ENCODE data around the gene PRAMEF1. TPM values are rescaled to one million over a fixed set of nuclear protein-coding genes. Genes with fewer than 3 reads are reported as not detected.

The PRAMEF1 gene
- total and polyA plus RNA-seq, 2 of the 4 experiments (the other 2 are of a cell fraction), result not detected

DNA sequence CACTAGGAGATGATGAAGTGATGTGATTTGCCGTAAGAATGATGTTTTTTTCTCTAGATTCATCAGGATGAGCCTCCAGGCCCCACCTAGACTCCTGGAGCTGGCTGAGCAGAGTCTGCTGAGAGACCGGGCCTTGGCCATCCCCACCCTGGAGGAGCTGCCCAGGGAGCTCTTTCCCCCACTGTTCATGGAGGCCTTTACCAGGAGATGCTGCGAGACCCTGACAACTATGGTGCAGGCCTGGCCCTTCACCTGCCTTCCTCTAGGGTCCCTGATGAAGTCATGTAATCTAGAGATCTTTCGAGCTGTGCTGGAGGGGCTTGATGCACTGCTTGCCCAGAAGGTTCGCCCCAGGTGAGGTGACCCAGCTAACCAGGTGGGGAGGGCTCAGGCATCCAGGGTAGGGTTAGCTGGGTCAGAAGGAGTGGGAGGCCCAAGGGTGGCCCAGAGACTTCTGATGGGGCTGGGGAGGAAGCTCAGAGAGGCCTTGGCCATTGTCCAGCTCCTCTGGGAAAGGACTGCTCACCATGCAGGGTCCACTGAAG, 16.3 kb upstream of the PRAMEF1 start:
- Histone ChIP-seq H3K4me2 (ENCODE audit: low read depth, low read length) (no peak overlapping the region), H2AK9ac (replicated peaks; ENCODE audit: low read depth, low read length, poor library complexity) (no peak overlapping the region), H3K9me1 (ENCODE audit: insufficient read depth, low read length) (no peaks in the 10 kb centered on the region), H3K4me3 (ENCODE audit: insufficient read depth, low read depth, low read length) (no peak overlapping the region), H3K4me1 (ENCODE audit: control insufficient read depth, insufficient read depth, low read length) (no peaks in the 10 kb centered on the region), H2AK5ac (ENCODE audit: low read depth, low read length) (no peak overlapping the region), H3K4ac (ENCODE audit: low read depth, low read length) (no peak overlapping the region), H4K20me1 (ENCODE audit: insufficient read depth, low read length) (no peaks in the 10 kb centered on the region), H4K5ac (ENCODE audit: low read depth, low read length) (no peak overlapping the region), H2BK20ac (ENCODE audit: low read depth, low read length) (no peak overlapping the region), H3K27ac (ENCODE audit: insufficient read depth, low read length) (no peak overlapping the region), H4K91ac (ENCODE audit: insufficient read depth, low read depth, low read length) (no peak overlapping the region), H3K14ac (replicated peaks; ENCODE audit: low read depth, low read length) (no peak overlapping the region), H2AFZ (replicated peaks; ENCODE audit: low read length, poor library complexity) (no peak overlapping the region), H3K79me1 (ENCODE audit: low read depth in 1 of 2, low read length in 2 of 2) (no peaks in the 10 kb centered on the region), H3K36me3 (ENCODE audit: control insufficient read depth, insufficient read depth, low read length) (no peaks in the 10 kb centered on the region), H2BK15ac (ENCODE audit: low read depth, low read length) (no peak overlapping the region), H2BK5ac (ENCODE audit: low read depth, low read length, poor library complexity, severe bottlenecking) (no peak overlapping the region), H4K8ac (ENCODE audit: low read depth in 2 of 2, low read length in 2 of 2) (no peak overlapping the region), H3K18ac (ENCODE audit: low read depth, low read length) (no peak overlapping the region), H3K9ac (ENCODE audit: low read depth, low read length) (no peak overlapping the region), H3K9me3 (ENCODE audit: control insufficient read depth, insufficient read depth, low read length) (peaks cover 42% of the 10 kb centered on the region), H3K56ac (ENCODE audit: extremely low read depth, insufficient read depth, low read length) (no peak overlapping the region), H2BK120ac (ENCODE audit: low read depth, low read length) (no peak overlapping the region), H3K23ac (ENCODE audit: low read depth, low read length) (no peak overlapping the region), H3K27me3 (ENCODE audit: control insufficient read depth, insufficient read depth, low read length) (no peaks in the 10 kb centered on the region)
- DNase-seq (no peak), ATAC-seq (ENCODE audit: low read depth) (no peak)
- in situ Hi-C loops (cut with MboI; ENCODE audit: low sequenced_read_pairs), result no loop called here
- ChIA-PET POLR2A (ENCODE audit: unreplicated experiment) (no interaction called here), CTCF (interaction anchor here (0.5 kb wide), 1 partner anchor 466 kb away, joined by 3 read pairs; no protein-coding TSS in a partner anchor)
- intact Hi-C loops (cut with micrococcal nuclease), result no loop called here
- BruUV-seq (replicated peaks), result no TSS peak
- 38% methylated on average over 1 of the region's 5 CpGs; no CpG with 5 or more reads in 1 of the 2 experiments for WGBS, 2 experiments (ENCODE audit: extremely low coverage in 2 of 2, insufficient read length in 1 of 2)
- TF ChIP-seq USF2 (IDR thresholded peaks at IDR 0.05; ENCODE audit: low read depth, low read length) (no peak), MAFK (IDR thresholded peaks at IDR 0.05; ENCODE audit: low read depth, low read length) (no peak)
- dilution Hi-C loops (cut with HindIII; ENCODE audit: low sequenced_read_pairs, unreplicated experiment), result no loop called here

Measured in IMR-90 (cell line).